H9 (cell line): ENCODE results near the gene CDC14A. TPM values are rescaled to one million over a fixed set of nuclear protein-coding genes. Genes with fewer than 3 reads are reported as not detected.

Experiments
- DNase-seq: peaks from one replicate; pipeline ENCODE4 v3.0.0-alpha.2; 2017
- H2AFZ ChIP-seq: one replicate; pipeline ENCODE4 v1.6.1; 2013; ENCODE audit warnings: mild to moderate bottlenecking, low read length, control low read depth, moderate library complexity
- H2AK5ac ChIP-seq: 2 replicates; pipeline ENCODE4 v1.6.1; 2013; ENCODE audit warnings: low read length, control low read depth, mixed read lengths; ENCODE audit not compliant: insufficient read length
- H2BK120ac ChIP-seq: one replicate; pipeline ENCODE4 v1.6.1; 2013; ENCODE audit warnings: low read depth, mild to moderate bottlenecking, low read length, control low read depth, inconsistent platforms; ENCODE audit not compliant: poor library complexity, severe bottlenecking
- H2BK12ac ChIP-seq: 2 replicates; pipeline ENCODE4 v1.6.1; 2013; ENCODE audit warnings: low read length, control low read depth, mixed read lengths, low read depth; ENCODE audit not compliant: insufficient read length
- H2BK15ac ChIP-seq: 2 replicates; pipeline ENCODE4 v1.6.1; 2013; ENCODE audit warnings: low read depth, low read length, control low read depth
- H2BK20ac ChIP-seq: one replicate; pipeline ENCODE4 v1.6.1; 2013; ENCODE audit warnings: low read depth, mild to moderate bottlenecking, low read length, control low read depth, inconsistent platforms; ENCODE audit not compliant: poor library complexity, severe bottlenecking
- H2BK5ac ChIP-seq: 2 replicates; pipeline ENCODE4 v1.6.1; 2013; ENCODE audit warnings: low read length, control low read depth, mixed read lengths; ENCODE audit not compliant: insufficient read length
- H3K14ac ChIP-seq: 2 replicates; pipeline ENCODE4 v1.6.1; 2013; ENCODE audit warnings: low read length, control low read depth; ENCODE audit not compliant: insufficient read depth
- H3K18ac ChIP-seq: 2 replicates; pipeline ENCODE4 v1.6.1; 2013; ENCODE audit warnings: low read depth, mild to moderate bottlenecking, mixed read lengths, low read length, control low read depth; ENCODE audit not compliant: insufficient read length
- H3K23ac ChIP-seq: 2 replicates; pipeline ENCODE4 v1.6.1; 2013; ENCODE audit warnings: low read length, control low read depth, mixed read lengths, low read depth; ENCODE audit not compliant: insufficient read length
- H3K23me2 ChIP-seq: 2 replicates; pipeline ENCODE4 v1.6.1; 2013; ENCODE audit warnings: low read depth, mild to moderate bottlenecking, mixed read lengths, low read length, control low read depth; ENCODE audit not compliant: insufficient read length, poor library complexity, severe bottlenecking
- H3K27ac ChIP-seq: 2 replicates; pipeline ENCODE4 v1.5.1; 2013; ENCODE audit warnings: low read length, control low read depth, mixed read lengths, low read depth; ENCODE audit not compliant: insufficient read length
- H3K27me3 ChIP-seq: 2 replicates; pipeline ENCODE4 v1.6.1; 2013; ENCODE audit warnings: low read length, control low read depth, inconsistent platforms; ENCODE audit not compliant: insufficient read depth
- H3K4ac ChIP-seq: 2 replicates; pipeline ENCODE4 v1.6.1; 2013; ENCODE audit warnings: low read depth, mild to moderate bottlenecking, control low read depth, inconsistent platforms, low read length, moderate library complexity
- H3K4me1 ChIP-seq: 2 replicates; pipeline ENCODE4 v1.6.1; 2013; ENCODE audit warnings: low read length, control low read depth, inconsistent platforms; ENCODE audit not compliant: insufficient read depth
- H3K4me2 ChIP-seq: 2 replicates; pipeline ENCODE4 v1.6.1; 2013; ENCODE audit warnings: low read length, control low read depth, mixed read lengths; ENCODE audit not compliant: insufficient read length, insufficient read depth
- H3K56ac ChIP-seq: 2 replicates; pipeline ENCODE4 v1.6.1; 2013; ENCODE audit warnings: low read depth, mild to moderate bottlenecking, mixed read lengths, low read length, control low read depth; ENCODE audit not compliant: insufficient read length
- H3K79me1 ChIP-seq: 2 replicates; pipeline ENCODE4 v1.6.1; 2013; ENCODE audit warnings: low read depth, mild to moderate bottlenecking, moderate library complexity, low read length, control low read depth, inconsistent platforms; ENCODE audit not compliant: insufficient read depth, poor library complexity, severe bottlenecking
- H3K79me2 ChIP-seq: 2 replicates; pipeline ENCODE4 v1.6.1; 2013; ENCODE audit warnings: low read length, control low read depth, inconsistent platforms; ENCODE audit not compliant: insufficient read depth
- H3K9ac ChIP-seq: 2 replicates; pipeline ENCODE4 v1.6.1; 2013; ENCODE audit warnings: low read length, control low read depth, mixed read lengths; ENCODE audit not compliant: insufficient read length; ENCODE audit errors: extremely low read depth
- H3K9me3 ChIP-seq: one replicate; pipeline ENCODE4 v1.6.1; 2013; ENCODE audit warnings: low read depth, low read length, inconsistent platforms; ENCODE audit not compliant: control insufficient read depth
- H3T11ph ChIP-seq: one replicate; pipeline ENCODE4 v1.6.1; 2013; ENCODE audit warnings: mild to moderate bottlenecking, low read length, control low read depth, inconsistent platforms
- H4K20me1 ChIP-seq: one replicate; pipeline ENCODE4 v1.6.1; 2013; ENCODE audit not compliant: control insufficient read depth, insufficient read length, insufficient read depth
- H4K5ac ChIP-seq: 2 replicates; pipeline ENCODE4 v1.6.1; 2013; ENCODE audit warnings: low read depth, mild to moderate bottlenecking, mixed read lengths, low read length, control low read depth; ENCODE audit not compliant: insufficient read length
- H4K8ac ChIP-seq: replicated peaks from 2 replicates; pipeline ENCODE4 v1.6.1; 2013; ENCODE audit warnings: low read length, control low read depth, mixed read lengths, low read depth; ENCODE audit not compliant: insufficient read length
- H4K91ac ChIP-seq: 2 replicates; pipeline ENCODE4 v1.6.1; 2013; ENCODE audit warnings: low read depth, mild to moderate bottlenecking, moderate library complexity, mixed read lengths, low read length, control low read depth; ENCODE audit not compliant: insufficient read length
- H3K27ac Mint-ChIP-seq, 3 experiments: 2 replicates in 2 of 3; 3 replicates in 1 of 3; pipeline ENCODE4 v1.8.0; 2020 to 2021; ENCODE audit warnings: mixed read lengths in 3 of 3, mild to moderate bottlenecking in 1 of 3, moderate library complexity in 1 of 3
- H3K27me3 Mint-ChIP-seq: 2 replicates; pipeline ENCODE4 v1.8.0; 2021; ENCODE audit warnings: low read depth, mild to moderate bottlenecking, moderate library complexity, mixed read lengths
- H3K36me3 Mint-ChIP-seq, 3 experiments: 2 replicates in 2 of 3; 3 replicates in 1 of 3; pipeline ENCODE4 v1.8.0; 2020 to 2021; ENCODE audit warnings: low read depth in 3 of 3, mixed read lengths in 3 of 3; ENCODE audit not compliant: insufficient read depth in 1 of 3
- H3K4me1 Mint-ChIP-seq, 2 experiments: 2 replicates each; pipeline ENCODE4 v1.8.0; 2020; ENCODE audit warnings: mixed read lengths in 2 of 2
- H3K4me3 Mint-ChIP-seq, 2 experiments: 2 replicates in 1 of 2; 3 replicates in 1 of 2; pipeline ENCODE4 v1.8.0; 2020 to 2021; ENCODE audit warnings: mild to moderate bottlenecking in 2 of 2, mixed read lengths in 2 of 2, moderate library complexity in 1 of 2
- H3K9me3 Mint-ChIP-seq, 2 experiments: 2 replicates in 1 of 2; 3 replicates in 1 of 2; pipeline ENCODE4 v1.8.0; 2020; ENCODE audit warnings: mild to moderate bottlenecking in 2 of 2, mixed read lengths in 2 of 2, moderate library complexity in 1 of 2
- CTCF ChIP-seq: fragments of 200-600 bp; sonication (generic); conservative IDR thresholded peaks from 3 replicates; pipeline ENCODE4 v1.8.0; 2021; ENCODE audit warnings: antibody characterized with exemption, mild to moderate bottlenecking
- WGBS: extraction: QIAGEN DNeasy Blood & Tissue Kit; methylation state at CpG from one replicate; pipeline ENCODE4 v1.1.7; 2013; ENCODE audit warnings: missing lambda C conversion rate, low lambda C conversion rate, mixed read lengths; ENCODE audit not compliant: insufficient read length; ENCODE audit errors: extremely low coverage; 5-methylcytosine and 5-hydroxymethylcytosine counted together
- total RNA-seq: library from RNA; stranded (reverse); gene quantifications from 2 replicates; pipeline ENCODE4 v1.2.1, GENCODE V29; 2021

CDC14A gene
- total RNA-seq, 1 experiment from 2014 or later: 8.9 TPM

- Histone ChIP-seq H3K79me1 (no peaks in the 10 kb centered on the region), H4K91ac (no peak overlapping the region), H2AFZ (no peak overlapping the region), H2BK5ac (no peak overlapping the region), H2AK5ac (no peak overlapping the region), H3K79me2 (no peaks in the 10 kb centered on the region), H3K9ac (no peak overlapping the region), H2BK20ac (no peak overlapping the region), H4K5ac (no peak overlapping the region), H3K27ac (no peak overlapping the region), H3K4ac (no peak overlapping the region), H4K8ac (no peak overlapping the region), H4K20me1 (no peaks in the 10 kb centered on the region), H3K9me3 (no peaks in the 10 kb centered on the region), H3T11ph (no peak overlapping the region), H3K4me1 (peaks cover 5% of the 10 kb centered on the region; the same call in 1 of the 2 replicates), H2BK120ac (no peak overlapping the region), H3K14ac (no peak overlapping the region), H3K18ac (no peak overlapping the region), H3K23ac (no peak overlapping the region), H3K27me3 (no peaks in the 10 kb centered on the region; the same call in 1 of the 2 replicates), H3K23me2 (no peaks in the 10 kb centered on the region), H3K4me2 (no peak overlapping the region), H2BK12ac (no peak overlapping the region), H3K56ac (no peak overlapping the region), H2BK15ac (no peak overlapping the region)
- no CpG with 5 or more reads among the region's 2 CpGs for WGBS
- H3K27me3 Mint-ChIP-seq: no peaks in the 10 kb centered on the region; the same call in 1 of the 2 replicates
- no peak for DNase-seq
- no peak overlapping the region for H3K4me3 Mint-ChIP-seq
- H3K9me3 Mint-ChIP-seq: no peaks in the 10 kb centered on the region
- peaks cover 0 to 2% (median 0%) of the 10 kb centered on the region in 3 experiments; a peak in 1 of 7 replicates for H3K36me3 Mint-ChIP-seq
- no peak overlapping the region for H3K27ac Mint-ChIP-seq
- no peak for TF ChIP-seq CTCF
- peaks cover 23 to 30% of the 10 kb centered on the region in 2 experiments for H3K4me1 Mint-ChIP-seq
Measured at GRCh38 chr1:100456880-100457279, 104.6 kb downstream of the CDC14A start.
